ENCODE results near the gene PRSS33. TPM values are rescaled to one million over a fixed set of nuclear protein-coding genes. Genes with fewer than 3 reads are reported as not detected.

Gene PRSS33
- total RNA-seq, 1 experiment from 2014 or later, result not detected

- Histone ChIP-seq H3K27ac (ENCODE audit: insufficient read length, low read depth, low read length) (no peak overlapping the region), H3K9me3 (ENCODE audit: control insufficient read depth, low read depth, low read length) (no peaks in the 10 kb centered on the region), H3K4ac (ENCODE audit: low read depth, low read length) (no peak overlapping the region), H3K4me1 (ENCODE audit: insufficient read depth, low read length) (no peaks in the 10 kb centered on the region), H3K23ac (ENCODE audit: insufficient read length, low read depth, low read length) (no peak overlapping the region), H2BK15ac (ENCODE audit: low read depth, low read length) (no peak overlapping the region), H2BK5ac (ENCODE audit: insufficient read length, low read length) (no peak overlapping the region), H3K27me3 (ENCODE audit: insufficient read depth, low read length) (no peaks in the 10 kb centered on the region), H3K79me1 (ENCODE audit: insufficient read depth, low read depth, low read length, poor library complexity, severe bottlenecking) (no peaks in the 10 kb centered on the region), H3K79me2 (ENCODE audit: insufficient read depth, low read length) (no peaks in the 10 kb centered on the region), H3T11ph (ENCODE audit: low read length) (no peak overlapping the region), H4K5ac (ENCODE audit: insufficient read length, low read depth, low read length) (no peak overlapping the region), H4K20me1 (ENCODE audit: control insufficient read depth, insufficient read depth, insufficient read length) (no peaks in the 10 kb centered on the region), H2AFZ (ENCODE audit: low read length) (no peak overlapping the region), H2BK12ac (ENCODE audit: insufficient read length, low read depth, low read length) (no peak overlapping the region), H3K56ac (ENCODE audit: insufficient read length, low read depth, low read length) (no peak overlapping the region), H3K4me2 (ENCODE audit: insufficient read depth, insufficient read length, low read length) (no peak overlapping the region), H3K14ac (ENCODE audit: insufficient read depth, low read length) (peak overlapping the region; percentile 75; the same call in 1 of the 2 replicates), H4K8ac (replicated peaks; ENCODE audit: insufficient read length, low read depth, low read length) (no peak overlapping the region), H3K18ac (ENCODE audit: insufficient read length, low read depth, low read length) (no peak overlapping the region), H2AK5ac (ENCODE audit: insufficient read length, low read length) (no peak overlapping the region), H2BK20ac (ENCODE audit: low read depth, low read length, poor library complexity, severe bottlenecking) (no peak overlapping the region), H4K91ac (ENCODE audit: insufficient read length, low read depth, low read length) (no peak overlapping the region), H3K9ac (ENCODE audit: extremely low read depth, insufficient read length, low read length) (no peak overlapping the region), H2BK120ac (ENCODE audit: low read depth, low read length, poor library complexity, severe bottlenecking) (no peak overlapping the region), H3K23me2 (ENCODE audit: insufficient read length, low read depth, low read length, poor library complexity, severe bottlenecking) (no peaks in the 10 kb centered on the region)
- no peaks in the 10 kb centered on the region for H3K36me3 Mint-ChIP-seq (ENCODE audit: insufficient read depth in 1 of 3, low read depth in 3 of 3)
- peaks cover 0 to 4% of the 10 kb centered on the region in 2 experiments; a peak in 1 of 5 replicates for H3K9me3 Mint-ChIP-seq
- TF ChIP-seq CTCF (conservative IDR thresholded peaks at IDR 0.05), result no peak
- peaks cover 7% of the 10 kb centered on the region in 2 experiments; a peak in 3 of 4 replicates for H3K4me1 Mint-ChIP-seq
- peaks cover 25% of the 10 kb centered on the region for H3K27me3 Mint-ChIP-seq (ENCODE audit: low read depth)
- no peak for DNase-seq
- no peak overlapping the region for H3K4me3 Mint-ChIP-seq
- no peak overlapping the region for H3K27ac Mint-ChIP-seq
- no CpG with 5 or more reads among the region's 15 CpGs for WGBS (ENCODE audit: extremely low coverage, insufficient read length, low lambda C conversion rate)
Measured at GRCh38 chr16:2811703-2812471, 24.5 kb upstream of the PRSS33 start.
